HEK293 (cell line): ENCODE measurements around the gene MACIR.

Source experiments
- CTCF ChIA-PET: fragments of 350-600 bp; formaldehyde crosslinking; extraction: SDS; loops from one replicate; lab custom pipeline; 2021; ENCODE audit warnings: antibody characterized with exemption; lab: Yijun Ruan, JAX
- POLR2A ChIA-PET: fragments of 300-600 bp; formaldehyde crosslinking; extraction: SDS; loops from one replicate; lab custom pipeline; 2020; ENCODE audit warnings: antibody characterized with exemption, inconsistent platforms; lab: Yijun Ruan, JAX
- H3K27ac ChIP-seq: fragments of 200-500 bp; sonication (Bioruptor generic); 2 replicates; pipeline ENCODE4 v1.5.1; 2014; ENCODE audit warnings: low read depth, low read length, control low read depth, inconsistent platforms; ENCODE audit errors: extremely low read depth
- H3K36me3 ChIP-seq, 2 experiments: fragments of 200-500 bp in 1 of 2; sonication (Bioruptor generic) in 1 of 2; 1 replicate in 1 of 2; 2 replicates in 1 of 2; pipeline ENCODE4 v1.5.1; 2014 to 2017; ENCODE audit warnings: inconsistent platforms in 2 of 2, low read length in 2 of 2; ENCODE audit not compliant: control insufficient read depth in 2 of 2, insufficient read depth in 1 of 2
- H3K4me1 ChIP-seq: fragments of 200-500 bp; sonication (Bioruptor generic); 2 replicates; pipeline ENCODE4 v1.5.1; 2014; ENCODE audit warnings: mild to moderate bottlenecking, low read length, inconsistent platforms; ENCODE audit not compliant: control insufficient read depth, insufficient read depth
- H3K4me3 ChIP-seq: 2 replicates; pipeline ENCODE4 v1.5.1; 2011; ENCODE audit warnings: low read depth, mild to moderate bottlenecking, control low read depth, low read length, moderate library complexity
- H3K9me3 ChIP-seq: fragments of 200-500 bp; sonication (Bioruptor generic); 2 replicates; pipeline ENCODE4 v1.5.1; 2014; ENCODE audit warnings: low read depth, low read length, inconsistent platforms; ENCODE audit not compliant: control insufficient read depth, insufficient read depth
- ATF2 ChIP-seq: fragments of 450-650 bp; formaldehyde crosslinking; IDR thresholded peaks from 2 replicates; pipeline ENCODE4 v1.5.1; 2016; ENCODE audit warnings: missing biosample characterization, missing genetic modification characterization, low read depth
- BCL11A ChIP-seq: fragments of 450-650 bp; formaldehyde crosslinking; IDR thresholded peaks from 2 replicates; pipeline ENCODE4 v1.5.1; 2016; ENCODE audit warnings: low read depth, missing biosample characterization, missing genetic modification characterization
- GLI4 ChIP-seq: fragments of 450-650 bp; formaldehyde crosslinking; IDR thresholded peaks from 2 replicates; pipeline ENCODE4 v1.5.1; 2016; ENCODE audit warnings: missing biosample characterization, missing genetic modification characterization
- GLIS2 ChIP-seq: fragments of 450-650 bp; formaldehyde crosslinking; IDR thresholded peaks from 2 replicates; pipeline ENCODE4 v1.5.1; 2016; ENCODE audit warnings: missing biosample characterization, missing genetic modification characterization
- MZF1 ChIP-seq: fragments of 450-650 bp; formaldehyde crosslinking; IDR thresholded peaks from 2 replicates; pipeline ENCODE4 v1.5.1; 2017; ENCODE audit warnings: missing biosample characterization, missing genetic modification characterization, borderline replicate concordance
- SALL2 ChIP-seq: fragments of 450-650 bp; formaldehyde crosslinking; IDR thresholded peaks from 2 replicates; pipeline ENCODE4 v1.5.0; 2017; ENCODE audit warnings: missing biosample characterization, mild to moderate bottlenecking, missing genetic modification characterization, borderline replicate concordance
- SP7 ChIP-seq: fragments of 450-650 bp; formaldehyde crosslinking; IDR thresholded peaks from 2 replicates; pipeline ENCODE4 v1.5.1; 2016; ENCODE audit warnings: missing biosample characterization, missing genetic modification characterization
- WT1 ChIP-seq: fragments of 450-650 bp; formaldehyde crosslinking; IDR thresholded peaks from 2 replicates; pipeline ENCODE4 v1.5.1; 2016; ENCODE audit warnings: missing biosample characterization, missing genetic modification characterization
- YY1 ChIP-seq: fragments of 450-650 bp; formaldehyde crosslinking; IDR thresholded peaks from 2 replicates; pipeline ENCODE4 v1.5.1; 2018; ENCODE audit warnings: missing biosample characterization, missing genetic modification characterization
- ZBTB20 ChIP-seq: fragments of 450-650 bp; formaldehyde crosslinking; IDR thresholded peaks from 2 replicates; pipeline ENCODE4 v1.5.1; 2016; ENCODE audit warnings: missing biosample characterization, missing genetic modification characterization
- ZBTB26 ChIP-seq: fragments of 450-650 bp; formaldehyde crosslinking; optimal IDR thresholded peaks from 2 replicates; pipeline ENCODE3; 2016; ENCODE audit warnings: missing biosample characterization, mild to moderate bottlenecking, missing genetic modification characterization
- ZFP3 ChIP-seq: fragments of 450-650 bp; formaldehyde crosslinking; IDR thresholded peaks from 2 replicates; pipeline ENCODE4 v1.5.1; 2016; ENCODE audit warnings: low read depth, missing biosample characterization, missing genetic modification characterization
- ZNF114 ChIP-seq: fragments of 450-650 bp; formaldehyde crosslinking; IDR thresholded peaks from 2 replicates; pipeline ENCODE4 v1.5.0; 2017; ENCODE audit warnings: missing biosample characterization, missing genetic modification characterization
- ZNF248 ChIP-seq: fragments of 450-650 bp; formaldehyde crosslinking; IDR thresholded peaks from 2 replicates; pipeline ENCODE4 v1.5.1; 2017; ENCODE audit warnings: missing biosample characterization, missing genetic modification characterization
- ZNF280D ChIP-seq: fragments of 450-650 bp; formaldehyde crosslinking; IDR thresholded peaks from 2 replicates; pipeline ENCODE4 v1.5.1; 2016; ENCODE audit warnings: missing biosample characterization, missing genetic modification characterization
- ZNF341 ChIP-seq: fragments of 450-650 bp; formaldehyde crosslinking; IDR thresholded peaks from 2 replicates; pipeline ENCODE4; 2016; ENCODE audit warnings: low read depth, missing biosample characterization, missing genetic modification characterization
- ZNF501 ChIP-seq: fragments of 450-650 bp; formaldehyde crosslinking; IDR thresholded peaks from 2 replicates; pipeline ENCODE4 v1.5.1; 2016; ENCODE audit warnings: missing biosample characterization, missing genetic modification characterization
- ZNF513 ChIP-seq: fragments of 450-650 bp; IDR thresholded peaks from 2 replicates; pipeline ENCODE4 v1.5.1; 2018; ENCODE audit warnings: missing biosample characterization, missing genetic modification characterization
- ZNF571 ChIP-seq: fragments of 450-650 bp; formaldehyde crosslinking; IDR thresholded peaks from 2 replicates; pipeline ENCODE4 v1.5.0; 2017; ENCODE audit warnings: missing biosample characterization, missing genetic modification characterization
- ZNF621 ChIP-seq: fragments of 450-650 bp; formaldehyde crosslinking; IDR thresholded peaks from 2 replicates; pipeline ENCODE4 v1.5.1; 2017; ENCODE audit warnings: missing biosample characterization, missing genetic modification characterization
- ZNF654 ChIP-seq: fragments of 450-650 bp; formaldehyde crosslinking; IDR thresholded peaks from 2 replicates; pipeline ENCODE4 v1.5.1; 2016; ENCODE audit warnings: low read depth, missing biosample characterization, missing genetic modification characterization
- ZNF692 ChIP-seq: fragments of 450-650 bp; formaldehyde crosslinking; IDR thresholded peaks from 2 replicates; pipeline ENCODE4 v1.5.1; 2016; ENCODE audit warnings: missing biosample characterization, missing genetic modification characterization

MACIR gene

GRCh38 chr5:103235891-103236290, 22.7 kb upstream of the MACIR start:
- H3K9me3 ChIP-seq = no peaks in the 10 kb centered on the region
- H3K4me3 ChIP-seq = no peak overlapping the region
- CTCF ChIA-PET = no interaction called here
- POLR2A ChIA-PET = no interaction called here
- TF ChIP-seq ZNF513 (tag by site-specific recombination) (no peak), ZNF114 (tag by site-specific recombination) (no peak), WT1 (tag by site-specific recombination) (no peak), ZNF692 (tag by site-specific recombination) (no peak), ZNF248 (no peak)
- no peaks in the 10 kb centered on the region for H3K36me3 ChIP-seq
- no peaks in the 10 kb centered on the region for H3K4me1 ChIP-seq
- no peak overlapping the region for H3K27ac ChIP-seq

GRCh38 chr5:103237778-103238177, 20.8 kb upstream of the MACIR start:
- CTCF ChIA-PET = no interaction called here
- Histone ChIP-seq H3K4me1 (no peaks in the 10 kb centered on the region), H3K36me3 (no peaks in the 10 kb centered on the region), H3K27ac (no peak overlapping the region), H3K9me3 (no peaks in the 10 kb centered on the region), H3K4me3 (no peak overlapping the region)
- POLR2A ChIA-PET = no interaction called here
- TF ChIP-seq ZNF654 = no peak
- no peak for TF ChIP-seq GLI4 (tag by site-specific recombination)
- TF ChIP-seq MZF1 (tag by site-specific recombination) = no peak
- TF ChIP-seq ZNF341 (tag by site-specific recombination) = no peak
- TF ChIP-seq YY1 = no peak
- no peak for TF ChIP-seq SP7 (tag by site-specific recombination)
- TF ChIP-seq ZFP3 (tag by site-specific recombination) = no peak
- no peak for TF ChIP-seq BCL11A (tag by site-specific recombination)
- TF ChIP-seq ZNF621 (tag by site-specific recombination) = no peak
- TF ChIP-seq ZNF280D = no peak
- TF ChIP-seq ZBTB26 (tag by site-specific recombination) = no peak
- TF ChIP-seq ZBTB20 (tag by site-specific recombination) = no peak
- TF ChIP-seq ATF2 (tag by site-specific recombination) = no peak
- no peak for TF ChIP-seq GLIS2 (tag by site-specific recombination)
- TF ChIP-seq SALL2 (tag by site-specific recombination) = no peak
- TF ChIP-seq ZNF501 (tag by site-specific recombination) = no peak
- no peak for TF ChIP-seq ZNF571 (tag by site-specific recombination)
